Parathyroid adenoma (tissue), 2 donors: Measurements from ENCODE around the gene FAM117A.
A peak's percentile ranks its signal among the peaks of the same experiment; 100 is the strongest.

Source experiments
- H2AFZ ChIP-seq: fragments of 300-600 bp; sonication (generic); one replicate; pipeline ENCODE4 v1.7.0; 2017; ENCODE audit warnings: antibody characterized with exemption, mild to moderate bottlenecking
- H3K27ac ChIP-seq: fragments of 300-600 bp; sonication (generic); one replicate; pipeline ENCODE4 v1.7.0; 2017
- H3K27me3 ChIP-seq: fragments of 300-600 bp; sonication (generic); one replicate; pipeline ENCODE4 v1.7.0; 2017; ENCODE audit warnings: low read length; ENCODE audit not compliant: control insufficient read depth, insufficient read depth
- H3K36me3 ChIP-seq: fragments of 300-600 bp; sonication (generic); one replicate; pipeline ENCODE4 v1.7.0; 2017; ENCODE audit warnings: low read length; ENCODE audit not compliant: control insufficient read depth, insufficient read depth
- H3K4me1 ChIP-seq: fragments of 300-600 bp; sonication (generic); one replicate; pipeline ENCODE4 v1.7.0; 2017; ENCODE audit warnings: control low read depth
- H3K4me2 ChIP-seq: fragments of 300-600 bp; sonication (generic); one replicate; pipeline ENCODE4 v1.7.0; 2017; ENCODE audit warnings: low read length
- H3K4me3 ChIP-seq: fragments of 300-600 bp; sonication (generic); one replicate; pipeline ENCODE4 v1.7.0; 2017; ENCODE audit warnings: low read depth, low read length
- H3K79me2 ChIP-seq: fragments of 300-600 bp; sonication (generic); one replicate; pipeline ENCODE4 v1.7.0; 2017; ENCODE audit warnings: control low read depth
- H3K9ac ChIP-seq: fragments of 300-600 bp; sonication (generic); one replicate; pipeline ENCODE4 v1.7.0; 2017; ENCODE audit warnings: mild to moderate bottlenecking
- H3K9me3 ChIP-seq: fragments of 300-600 bp; sonication (generic); one replicate; pipeline ENCODE4 v1.7.0; 2017; ENCODE audit warnings: low read length; ENCODE audit not compliant: control insufficient read depth
- CTCF ChIP-seq: fragments of 300-600 bp; sonication (generic); IDR thresholded peaks from one replicate; pipeline ENCODE4 v1.7.0; 2017; ENCODE audit warnings: antibody characterized with exemption, mild to moderate bottlenecking
- donor health status: primary hyperparathyroidism.

The FAM117A gene

GRCh38 chr17:49741692-49742076, 22.2 kb downstream of the FAM117A start:
- TF ChIP-seq CTCF: no peak
- Histone ChIP-seq H3K36me3 (no peaks in the 10 kb centered on the region), H3K79me2 (peaks cover 16% of the 10 kb centered on the region), H3K4me1 (peaks cover 30% of the 10 kb centered on the region), H3K9me3 (no peaks in the 10 kb centered on the region), H3K27ac (no peak overlapping the region), H3K4me2 (no peak overlapping the region), H2AFZ (no peak overlapping the region), H3K4me3 (no peak overlapping the region), H3K9ac (no peak overlapping the region), H3K27me3 (no peaks in the 10 kb centered on the region)

- peak overlapping the region; percentile 76 for H3K27ac ChIP-seq
These were observed 22.8 kb downstream of the FAM117A start for GRCh38 chr17:49741009-49741691.

GRCh38 chr17:49739641-49740271, 24.2 kb downstream of the FAM117A start:
- TF ChIP-seq CTCF: no peak
- Histone ChIP-seq H2AFZ (peak overlapping the region; percentile 51), H3K9ac (no peak overlapping the region), H3K4me1 (peaks cover 24% of the 10 kb centered on the region), H3K36me3 (no peaks in the 10 kb centered on the region), H3K27ac (peak overlapping the region; percentile 76), H3K4me2 (peak overlapping the region; percentile 51), H3K9me3 (no peaks in the 10 kb centered on the region), H3K79me2 (peaks cover 16% of the 10 kb centered on the region), H3K4me3 (peak overlapping the region; percentile 26), H3K27me3 (no peaks in the 10 kb centered on the region)

More at GRCh38 chr17:49741009-49741691, 22.8 kb downstream of the FAM117A start:
- Histone ChIP-seq H3K36me3 (no peaks in the 10 kb centered on the region), H3K4me1 (peaks cover 30% of the 10 kb centered on the region), H3K9ac (no peak overlapping the region), H3K9me3 (no peaks in the 10 kb centered on the region), H3K4me3 (no peak overlapping the region), H2AFZ (no peak overlapping the region), H3K4me2 (no peak overlapping the region), H3K79me2 (peaks cover 16% of the 10 kb centered on the region), H3K27me3 (no peaks in the 10 kb centered on the region)
- TF ChIP-seq CTCF: no peak

- Histone ChIP-seq H3K27me3 (no peaks in the 10 kb centered on the region), H3K4me3 (peak overlapping the region; percentile 26), H3K9ac (no peak overlapping the region), H3K4me2 (peak overlapping the region; percentile 50), H3K36me3 (no peaks in the 10 kb centered on the region), H3K9me3 (no peaks in the 10 kb centered on the region), H3K79me2 (peaks cover 16% of the 10 kb centered on the region), H3K4me1 (peaks cover 24% of the 10 kb centered on the region), H3K27ac (peak overlapping the region; percentile 76), H2AFZ (no peak overlapping the region)
- TF ChIP-seq CTCF: no peak
These were observed 25.3 kb downstream of the FAM117A start for GRCh38 chr17:49738456-49739163.
